Sigmoid colon (tissue), 3 donors: ENCODE results near the gene PPP2R3C.

Experiments
- CTCF ChIP-seq, 4 experiments: fragments of 450-650 bp in 3 of 4; fragments of 200-600 bp in 1 of 4; IDR thresholded peaks; one replicate each; pipeline ENCODE4 v1.5.1; 2016 to 2019; ENCODE audit warnings: antibody characterized with exemption in 4 of 4, mild to moderate bottlenecking in 3 of 4, moderate library complexity in 2 of 4
- POLR2A ChIP-seq, 2 donors: fragments of 450-650 bp; IDR thresholded peaks; one replicate each; pipeline ENCODE4 v1.6.1; 2016; ENCODE audit warnings: antibody characterized with exemption in 2 of 2, mild to moderate bottlenecking in 2 of 2, moderate library complexity in 2 of 2

DNA sequence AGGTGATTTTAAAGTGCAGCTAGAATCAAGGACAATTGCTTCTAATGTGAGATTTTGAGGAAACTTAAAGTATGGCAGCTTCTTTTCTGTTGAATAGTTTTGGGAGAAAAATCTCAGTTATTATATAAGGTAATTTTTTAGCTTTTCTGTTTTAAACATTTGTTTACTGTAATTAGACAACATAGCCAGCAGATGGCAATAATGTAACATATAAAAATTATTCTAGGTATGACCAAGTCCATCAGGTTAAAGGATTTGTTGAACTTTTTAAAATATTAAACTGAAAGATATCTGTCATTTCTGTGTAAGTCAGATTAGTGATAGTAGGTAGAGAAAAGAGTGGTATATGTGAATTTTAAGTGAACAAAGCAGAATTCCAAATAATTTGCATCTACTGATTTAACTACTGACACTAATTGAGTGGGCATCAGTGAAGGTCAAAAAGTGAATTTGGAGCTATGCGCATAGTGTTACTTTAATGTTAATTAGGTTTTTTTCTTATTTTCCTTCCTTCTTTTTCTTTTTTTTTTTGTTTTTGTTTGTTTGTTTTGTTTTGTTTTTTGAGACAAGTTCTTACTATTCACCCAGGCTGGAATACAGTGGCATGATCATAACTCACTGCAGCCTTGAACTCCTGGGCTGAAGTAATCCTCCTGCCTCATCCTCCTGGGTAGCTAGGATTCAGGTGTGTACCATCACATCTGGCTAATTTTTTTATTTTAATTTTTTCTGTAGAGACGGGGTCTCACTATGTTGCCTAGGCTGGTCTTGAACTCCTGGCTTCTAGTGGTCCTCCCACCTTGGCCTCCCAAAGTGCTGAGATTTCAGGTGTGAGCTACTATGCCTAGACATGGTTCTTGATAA, 19.2 kb upstream of the PPP2R3C start:
- TF ChIP-seq CTCF (IDR thresholded peaks at IDR 0.05) = peak in 3 of 4 experiments; percentile 8 to 38 (median 20)
- no peak for TF ChIP-seq POLR2A (IDR thresholded peaks at IDR 0.05)
